ENCODE measurements around the gene BCAP31. TPM values are rescaled to one million over a fixed set of nuclear protein-coding genes. Genes with fewer than 3 reads are reported as not detected.
A peak's percentile ranks its signal among the peaks of the same experiment; 100 is the strongest.

The BCAP31 gene
- total RNA-seq, 4 donors from 2014 or later, result 99.0 to 126 (median 114) TPM

GRCh38 chrX:153667281-153667955, 56.8 kb downstream of the BCAP31 start:
- DNase-seq (ENCODE audit: low spot score in 2 of 2), result no peak
- Histone ChIP-seq H3K9me3 (no peaks in the 10 kb centered on the region), H3K4me1 (no peaks in the 10 kb centered on the region), H3K36me3 (no peaks in the 10 kb centered on the region), H3K27me3 (peaks cover 0 to 53% of the 10 kb centered on the region in 2 donors), H3K27ac (no peak overlapping the region), H3K4me3 (peak overlapping the region in 1 of 4 donors; percentile 12)
- 68 to 70% methylated on average over 10 to 11 of the region's 11 CpGs for WGBS, 2 donors
- no peak for TF ChIP-seq EP300 (IDR thresholded peaks at IDR 0.05)
- no peak for TF ChIP-seq POLR2A (IDR thresholded peaks at IDR 0.05)
- TF ChIP-seq CTCF (IDR thresholded peaks at IDR 0.05), result no peak

- Histone ChIP-seq H3K4me1 (no peaks in the 10 kb centered on the region), H3K4me3 (no peak overlapping the region), H3K27ac (no peak overlapping the region), H3K36me3 (no peaks in the 10 kb centered on the region), H3K9me3 (no peaks in the 10 kb centered on the region), H3K27me3 (peaks cover 0 to 55% of the 10 kb centered on the region in 2 donors)
- 81 to 92% methylated on average over 8 to 9 of the region's 9 CpGs for WGBS, 2 donors
- TF ChIP-seq POLR2A (IDR thresholded peaks at IDR 0.05) (no peak), EP300 (IDR thresholded peaks at IDR 0.05) (no peak), CTCF (IDR thresholded peaks at IDR 0.05) (no peak)
- no peak for DNase-seq (ENCODE audit: low spot score in 2 of 2)
These were observed 58.4 kb downstream of the BCAP31 start for GRCh38 chrX:153665726-153666306.

GRCh38 chrX:153662266-153662665, 61.9 kb downstream of the BCAP31 start:
- 35% methylated on average over 27 of the region's 31 CpGs; no CpG with 5 or more reads in 1 of the 2 donors for WGBS, 2 donors
- Histone ChIP-seq H3K4me3 (no peak overlapping the region), H3K36me3 (no peaks in the 10 kb centered on the region), H3K27me3 (peaks cover 0 to 62% of the 10 kb centered on the region in 2 donors), H3K9me3 (no peaks in the 10 kb centered on the region), H3K27ac (no peak overlapping the region), H3K4me1 (no peaks in the 10 kb centered on the region)
- TF ChIP-seq EP300 (IDR thresholded peaks at IDR 0.05) (no peak), CTCF (IDR thresholded peaks at IDR 0.05) (peak; percentile 9 to 35 (median 23)), POLR2A (IDR thresholded peaks at IDR 0.05) (no peak)
- DNase-seq (ENCODE audit: low spot score in 2 of 2), result peak in 1 of 2 donors; percentile 24

GRCh38 chrX:153659268-153659667, 64.9 kb downstream of the BCAP31 start:
- Histone ChIP-seq H3K4me3 (no peak overlapping the region), H3K4me1 (no peaks in the 10 kb centered on the region), H3K36me3 (no peaks in the 10 kb centered on the region), H3K27me3 (peaks cover 0 to 56% of the 10 kb centered on the region in 2 donors), H3K9me3 (no peaks in the 10 kb centered on the region), H3K27ac (no peak overlapping the region)
- TF ChIP-seq POLR2A (IDR thresholded peaks at IDR 0.05) (no peak), EP300 (IDR thresholded peaks at IDR 0.05) (no peak), CTCF (IDR thresholded peaks at IDR 0.05) (no peak)
- no peak for DNase-seq (ENCODE audit: low spot score in 2 of 2)
- 80 to 83% methylated on average over 2 to 3 of the region's 3 CpGs for WGBS, 2 donors

- H3K27ac ChIP-seq, result no peak overlapping the region
- 80 to 82% methylated on average over 8 to 9 of the region's 9 CpGs for WGBS, 2 donors
- TF ChIP-seq CTCF (IDR thresholded peaks at IDR 0.05) (no peak), POLR2A (IDR thresholded peaks at IDR 0.05) (no peak), EP300 (IDR thresholded peaks at IDR 0.05) (no peak)
- H3K4me1 ChIP-seq, result no peaks in the 10 kb centered on the region
- H3K4me3 ChIP-seq, result no peak overlapping the region
- no peaks in the 10 kb centered on the region for H3K9me3 ChIP-seq
- DNase-seq (ENCODE audit: low spot score in 2 of 2), result no peak
- peaks cover 0 to 36% of the 10 kb centered on the region in 2 donors for H3K27me3 ChIP-seq
- no peaks in the 10 kb centered on the region for H3K36me3 ChIP-seq
These were observed 67.0 kb downstream of the BCAP31 start for GRCh38 chrX:153657161-153657560.

Data from tibial nerve (tissue), 4 donors.